Vagina (tissue), 2 donors: Measurements from ENCODE around the gene HOXB4.

Source experiments
- CTCF ChIP-seq, 3 experiments: fragments of 450-650 bp in 2 of 3; fragments of 200-600 bp in 1 of 3; sonication (generic) in 1 of 3; IDR thresholded peaks; one replicate each; pipeline ENCODE4 v1.5.1; 2017 to 2019; ENCODE audit warnings: antibody characterized with exemption in 3 of 3, mild to moderate bottlenecking in 2 of 3, moderate library complexity in 2 of 3
- POLR2A ChIP-seq, 2 donors: fragments of 450-650 bp; IDR thresholded peaks; one replicate each; pipeline ENCODE4 v1.6.1; 2017; ENCODE audit warnings: antibody characterized with exemption in 2 of 2, mild to moderate bottlenecking in 2 of 2, moderate library complexity in 2 of 2

- no peak for TF ChIP-seq POLR2A (IDR thresholded peaks at IDR 0.05)
- no peak for TF ChIP-seq CTCF (IDR thresholded peaks at IDR 0.05)
These were observed 34.2 kb downstream of the HOXB4 start for GRCh38 chr17:48543854-48544348.
